Fibroblast of lung (primary cell): ENCODE data around the gene NECTIN3.

Experiments
- CTCF ChIP-seq, 2 donors: IDR thresholded peaks in 1 of 2; conservative IDR thresholded peaks in 1 of 2; 1 replicate in 1 of 2; 2 replicates in 1 of 2; pipeline ENCODE4 v1.5.1; 2011 to 2012; ENCODE audit warnings: low read length in 2 of 2, control low read depth in 1 of 2, inconsistent platforms in 1 of 2, low read depth in 1 of 2, mild to moderate bottlenecking in 1 of 2
- EZH2 ChIP-seq: IDR thresholded peaks from 2 replicates; pipeline ENCODE4 v1.5.1; 2012; ENCODE audit warnings: low read length, control low read depth, mild to moderate bottlenecking; ENCODE audit errors: missing control alignments

GRCh38 chr3:111241960-111242359 lies 170.3 kb downstream of the NECTIN3 start:
- no peak for TF ChIP-seq EZH2
- no peak for TF ChIP-seq CTCF (conservative IDR thresholded peaks at IDR 0.05 in 1 of 2, IDR thresholded peaks at IDR 0.05 in 1 of 2; ENCODE audit: low read depth in 1 of 2, low read length in 2 of 2)
